ENCODE measurements around the gene NID2.

The NID2 gene

DNA sequence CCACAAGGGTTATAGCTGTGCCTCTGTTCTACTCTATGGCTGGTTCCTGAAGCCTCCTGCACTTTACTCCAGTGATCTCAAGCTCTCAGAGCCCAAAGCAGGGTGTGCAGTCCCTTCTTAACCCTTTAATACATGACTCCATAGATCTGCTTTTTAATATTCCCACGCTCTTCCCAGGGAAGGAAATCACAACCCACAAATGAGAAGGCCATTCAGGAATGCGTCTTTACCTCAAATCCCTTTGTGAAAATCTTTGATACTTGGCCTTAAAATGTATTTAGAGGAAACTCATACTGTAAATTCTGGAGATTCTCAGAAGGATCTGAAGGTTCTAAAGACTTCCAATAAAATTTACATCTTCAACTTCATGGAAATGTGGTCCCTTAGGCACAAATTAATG lies 17.0 kb downstream of the NID2 start:
- DNase-seq: no peak

GRCh38 chr14:52051251-52051650 lies 17.6 kb downstream of the NID2 start:
- no peak for DNase-seq

DNA sequence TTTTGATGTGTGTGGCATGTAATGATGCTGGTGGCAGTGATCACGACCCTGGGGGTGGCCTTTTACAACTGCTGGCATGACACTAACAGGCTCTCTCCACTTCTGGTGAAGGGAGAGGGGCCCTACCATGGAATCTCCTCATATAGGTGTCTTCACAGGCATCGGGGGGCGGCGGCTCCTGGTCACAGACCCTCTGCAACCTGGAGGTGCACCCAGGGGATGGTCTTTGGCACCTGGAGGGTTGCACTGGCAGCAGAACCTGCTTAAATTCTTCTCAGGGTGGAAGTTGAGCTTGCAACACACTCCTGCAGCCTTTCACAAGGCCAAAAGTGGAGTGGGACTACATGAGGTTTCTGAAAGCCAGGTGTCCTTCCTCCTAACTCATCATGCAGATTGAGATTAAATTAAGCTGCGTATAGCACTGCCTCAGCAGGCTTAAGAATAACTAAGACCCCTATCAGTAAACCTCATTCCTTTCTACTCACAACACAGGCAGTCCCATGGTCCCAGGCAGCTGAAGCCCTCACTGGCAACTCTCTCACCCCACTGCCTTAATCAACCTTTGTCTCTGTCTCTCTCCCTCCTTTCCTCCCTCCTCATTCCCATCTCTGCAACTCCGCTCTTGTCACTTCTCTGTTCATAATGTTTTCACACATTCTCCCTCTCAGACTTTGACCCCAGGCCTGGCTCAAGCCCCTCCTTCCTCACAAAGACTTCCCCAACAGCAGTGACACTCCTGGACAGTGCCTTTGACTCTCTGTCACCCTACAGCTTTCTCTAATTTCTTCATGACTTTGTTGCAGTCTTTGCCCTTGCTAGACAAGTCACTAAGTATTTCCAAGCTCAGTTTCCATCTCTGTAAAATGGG lies 18.9 kb downstream of the NID2 start:
- DNase-seq: no peak

DNA sequence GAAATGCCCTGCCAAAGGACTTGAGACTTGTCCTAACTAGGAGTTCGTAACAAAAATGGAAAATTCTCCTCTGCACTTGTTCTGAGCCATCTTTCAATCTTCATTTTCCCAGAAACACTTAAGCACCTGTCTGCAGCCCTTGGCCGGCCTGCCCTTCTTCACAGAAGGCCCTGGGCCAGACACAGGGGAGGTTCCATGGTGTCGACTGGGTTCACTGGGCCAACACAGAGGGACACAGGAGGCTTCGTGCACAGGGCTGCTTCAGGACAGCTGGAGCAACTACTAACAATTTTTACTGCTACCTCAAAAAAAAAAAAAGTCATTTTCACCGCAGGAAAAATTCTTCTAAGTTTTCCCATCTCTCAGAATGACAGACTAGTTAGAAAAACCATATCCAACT lies 19.6 kb downstream of the NID2 start:
- DNase-seq: no peak

GRCh38 chr14:52048641-52049204 lies 20.1 kb downstream of the NID2 start:
- no peak for DNase-seq

- no peak for DNase-seq
Observed at GRCh38 chr14:52048116-52048515, 20.7 kb downstream of the NID2 start.

GRCh38 chr14:52046376-52046917 lies 22.4 kb downstream of the NID2 start:
- DNase-seq: no peak

DNA sequence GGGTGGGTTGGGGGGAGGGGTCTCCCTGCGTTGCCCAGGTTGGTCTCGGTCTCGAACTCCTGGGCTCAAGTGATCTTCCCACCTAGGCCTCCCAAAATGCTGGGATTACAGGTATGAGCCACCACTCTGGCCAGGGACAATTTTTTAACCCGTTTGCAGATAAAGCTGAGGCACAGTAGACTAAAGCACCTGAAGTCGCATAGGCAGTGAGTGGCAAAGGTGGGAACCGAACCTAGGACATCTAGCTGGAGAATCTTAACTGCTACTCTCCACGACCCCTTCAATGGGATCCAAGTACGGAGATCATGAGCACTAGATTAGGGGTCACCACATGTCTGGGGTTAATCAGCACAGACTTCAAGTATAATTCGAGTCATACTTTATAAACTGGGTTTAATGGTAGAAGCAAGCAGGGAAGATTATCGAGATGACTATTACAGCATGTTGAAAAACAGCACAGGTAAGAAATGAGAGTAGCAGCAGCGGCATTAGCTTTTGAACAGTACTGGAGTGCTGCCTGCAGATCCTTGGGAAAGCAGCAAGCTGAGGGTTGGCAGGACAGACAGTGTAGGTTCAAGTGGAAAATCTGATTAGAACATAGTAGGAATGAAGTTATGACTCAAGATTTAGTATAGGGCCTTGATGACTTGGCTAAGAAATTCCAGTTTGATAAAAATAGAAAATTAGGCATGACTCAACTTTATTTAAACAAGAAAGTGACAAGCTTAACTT lies 23.9 kb downstream of the NID2 start:
- DNase-seq: peak in 1 of 2 experiments; percentile 8

DNA sequence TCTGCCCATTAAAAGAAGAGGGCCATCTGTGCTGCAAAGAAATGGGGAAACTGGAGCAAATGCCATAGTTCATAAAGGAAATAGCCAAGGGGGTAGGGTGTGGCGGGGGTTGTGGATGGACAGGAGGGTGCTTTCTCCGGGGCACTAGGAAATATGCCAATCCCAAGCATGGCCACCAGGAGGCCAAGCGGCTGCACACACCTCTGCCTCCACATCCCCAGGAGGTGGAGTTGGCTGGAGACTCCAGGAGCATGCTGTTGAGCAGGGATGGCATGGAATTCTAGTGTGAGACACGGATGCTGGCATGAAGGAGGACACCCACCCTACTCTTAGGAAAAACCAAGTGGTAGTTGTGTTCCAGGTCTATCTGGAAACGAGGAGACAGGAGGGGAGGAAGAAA lies 25.2 kb downstream of the NID2 start:
- no peak for DNase-seq

DNA sequence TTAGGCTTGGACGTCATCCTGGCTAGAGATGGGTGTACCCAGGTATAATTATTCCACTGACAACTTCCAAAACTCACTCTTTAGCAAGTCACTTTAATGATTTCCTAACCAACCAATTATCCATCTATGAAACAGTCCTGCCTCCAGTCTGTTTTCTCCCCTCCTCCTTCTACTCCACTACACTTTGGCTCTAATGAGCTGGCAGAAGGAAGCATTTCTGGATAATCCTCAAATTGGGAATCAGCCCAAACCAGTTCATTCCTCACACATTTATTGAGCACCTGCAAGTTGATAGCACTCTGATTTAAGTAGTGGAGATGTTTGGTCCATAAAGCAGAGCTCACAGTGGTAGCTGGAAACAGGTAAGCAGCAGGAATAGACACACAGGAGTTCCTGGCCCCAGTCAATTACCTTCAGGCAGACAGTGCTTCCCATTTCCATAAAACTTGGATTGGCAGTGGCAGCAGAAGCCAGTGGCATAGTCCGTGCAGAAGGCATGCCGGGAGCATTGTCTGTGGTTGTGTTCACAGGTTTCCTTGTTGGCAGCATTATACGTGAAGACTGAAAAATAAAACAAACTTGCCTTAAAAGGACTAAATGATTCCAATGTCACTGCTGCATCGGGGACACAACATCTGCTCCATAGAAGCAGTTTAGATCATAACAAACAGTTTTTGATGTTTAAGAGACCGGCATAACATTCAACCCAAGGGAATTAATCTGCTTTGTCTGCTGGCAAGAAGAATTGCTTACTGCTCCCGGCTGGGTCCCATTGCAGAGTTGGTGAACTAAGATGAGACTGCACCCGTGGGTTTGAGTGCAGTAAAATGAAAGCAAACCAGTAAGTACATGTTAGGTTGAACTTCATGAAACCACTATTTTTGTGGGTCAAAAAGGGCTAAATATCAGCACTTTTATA lies 26.2 kb downstream of the NID2 start:
- peak in 1 of 2 experiments; percentile 24 for DNase-seq

GRCh38 chr14:52040598-52040997 lies 28.3 kb downstream of the NID2 start:
- DNase-seq: no peak

DNA sequence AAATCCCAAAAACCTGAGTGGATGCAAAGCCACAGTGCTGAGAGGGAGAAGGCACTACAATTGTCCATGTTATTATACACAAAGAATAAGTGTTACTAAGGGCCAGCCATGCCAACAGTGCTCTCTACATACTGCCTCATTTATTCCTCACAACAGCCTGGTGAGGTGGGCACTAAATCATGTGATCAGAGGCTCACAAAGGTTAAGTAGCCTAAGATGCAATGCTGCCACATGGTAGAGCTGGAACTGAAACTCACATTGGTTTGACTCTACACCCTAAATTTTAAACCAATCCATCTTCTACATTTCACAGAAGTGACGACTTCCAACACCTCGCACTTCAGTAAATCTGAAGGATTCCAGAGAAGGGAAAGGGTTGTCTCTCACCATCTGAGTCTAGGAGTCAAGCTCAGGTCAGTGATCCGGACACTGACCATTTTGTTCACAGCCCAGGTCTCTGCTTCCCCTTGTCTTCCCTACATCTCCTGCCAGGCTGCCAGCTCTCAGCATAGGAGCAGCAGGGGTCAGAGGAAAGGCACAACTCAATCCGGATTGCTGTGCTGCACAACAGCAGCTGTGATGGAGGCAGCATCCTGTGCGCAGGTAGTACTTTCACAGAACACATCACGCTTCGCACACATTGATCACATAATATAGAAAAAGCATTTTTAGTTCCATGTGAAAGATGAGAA lies 29.6 kb downstream of the NID2 start:
- DNase-seq: no peak

DNA sequence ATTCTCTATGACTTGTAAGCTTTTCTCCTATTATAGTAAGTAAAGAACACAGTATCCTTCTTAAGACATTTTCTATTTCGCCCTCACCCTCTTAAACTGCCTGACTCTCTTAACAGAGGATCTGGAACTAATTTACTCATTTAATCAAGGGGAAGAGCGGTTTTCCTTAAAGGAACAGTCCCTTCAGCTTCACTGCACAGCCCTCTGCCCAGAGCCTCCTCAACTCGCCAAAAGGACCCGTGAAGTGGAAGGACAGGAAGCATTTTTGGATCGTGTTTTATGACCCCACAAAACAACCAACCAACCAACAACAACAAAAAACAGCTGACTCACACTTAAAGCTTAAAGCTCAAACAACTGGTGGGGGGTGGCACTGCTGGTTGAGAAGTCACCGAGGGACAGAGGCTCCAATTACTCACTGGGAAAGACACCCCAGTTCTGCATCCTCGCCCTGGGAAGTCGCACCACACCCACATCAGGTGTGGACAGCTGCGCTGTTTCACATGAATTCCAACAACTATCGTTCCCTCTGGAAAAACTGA lies 35.7 kb downstream of the NID2 start:
- DNase-seq: no peak

- no peak for DNase-seq
Observed at GRCh38 chr14:52032204-52032801, 36.6 kb downstream of the NID2 start.

DNA sequence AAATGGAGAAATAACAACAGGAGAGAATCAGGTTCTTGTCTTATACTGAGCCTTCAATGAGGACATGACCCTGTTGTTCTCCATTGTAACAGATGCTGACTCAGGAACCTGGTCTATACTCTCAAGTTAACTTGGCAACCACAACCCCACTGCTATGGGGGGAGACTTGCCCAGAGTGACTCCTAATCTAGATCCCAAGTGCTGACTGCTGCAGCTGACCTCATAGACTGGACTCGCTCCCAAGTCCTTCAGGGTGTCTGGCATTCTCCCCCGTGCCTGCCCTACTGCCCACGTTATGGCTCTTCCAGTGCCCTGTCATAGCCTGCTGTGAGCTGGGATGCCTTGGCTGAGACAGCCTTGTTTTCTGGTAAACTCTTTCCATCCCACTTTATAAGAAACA lies 37.1 kb downstream of the NID2 start:
- DNase-seq: peak in 1 of 2 experiments; percentile 13

DNA sequence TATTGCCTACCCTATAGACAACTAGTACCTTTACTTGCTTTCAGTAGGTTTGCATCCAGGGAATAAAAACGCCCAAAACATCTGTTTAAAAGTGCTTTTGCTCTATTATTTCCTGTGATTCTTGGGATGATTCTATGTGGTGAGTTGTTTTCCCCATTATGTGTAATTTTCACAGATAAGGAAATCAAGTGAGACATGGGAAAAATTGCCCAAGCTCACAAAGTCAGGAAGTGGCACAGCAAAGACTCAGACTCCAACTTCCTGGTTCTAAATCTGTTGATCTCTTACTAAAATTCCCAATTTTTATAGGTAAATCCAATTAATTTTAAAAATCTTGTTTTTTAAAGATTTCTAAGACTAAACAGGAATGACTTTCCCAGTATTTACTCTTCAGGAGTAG lies 39.0 kb downstream of the NID2 start:
- DNase-seq: no peak

DNA sequence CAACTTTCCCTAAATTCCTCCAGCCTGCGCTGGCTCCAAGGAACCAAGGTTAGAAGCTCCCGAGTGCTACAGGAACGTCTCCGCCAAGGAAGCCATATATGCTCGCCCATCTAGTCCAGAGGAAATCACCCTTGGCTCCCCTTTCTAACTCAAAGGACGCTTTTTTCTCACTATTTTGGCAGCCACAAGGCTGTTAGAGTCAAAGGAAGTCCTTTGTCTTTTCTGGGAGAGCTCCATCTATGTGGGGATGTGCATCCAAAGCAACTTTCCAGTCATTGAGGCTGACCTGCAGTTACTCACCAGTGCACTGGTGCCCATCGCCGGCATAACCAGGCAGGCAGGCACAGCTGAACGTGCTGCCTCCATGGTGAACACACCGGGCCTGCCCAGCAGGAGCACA lies 42.0 kb downstream of the NID2 start:
- DNase-seq: no peak

DNA sequence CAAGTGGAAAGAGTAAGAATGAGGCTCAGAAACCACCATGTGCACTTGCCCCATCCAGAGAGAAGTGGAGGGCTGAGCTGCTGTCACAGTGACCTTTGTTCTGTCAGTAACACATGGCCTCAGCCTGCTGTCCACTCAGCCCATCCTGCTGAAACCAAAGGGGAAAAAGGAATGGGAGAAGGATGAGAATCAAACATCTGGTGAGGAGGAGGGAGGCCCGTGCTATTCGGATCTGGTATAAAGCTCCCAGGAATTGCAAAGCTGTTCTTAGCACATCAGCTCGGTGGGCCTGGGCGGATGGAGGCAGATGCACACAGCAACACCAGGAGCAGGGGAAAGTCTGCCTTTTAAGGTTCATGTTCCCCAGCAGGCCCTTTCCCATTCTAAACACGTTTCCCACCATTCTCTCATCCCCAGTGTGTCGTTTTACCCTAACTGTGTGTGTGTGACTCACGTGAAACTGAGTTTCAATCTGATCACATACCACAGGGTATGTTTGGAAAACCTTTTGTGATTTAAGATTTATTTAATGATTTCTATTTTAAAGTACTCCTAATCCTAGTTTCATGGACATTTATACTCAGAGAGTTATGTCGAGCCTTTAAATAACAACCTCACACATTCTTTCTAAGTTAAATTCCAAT lies 42.7 kb downstream of the NID2 start:
- no peak for DNase-seq

- DNase-seq: no peak
Observed at GRCh38 chr14:52025310-52025709, 43.5 kb downstream of the NID2 start.

DNA sequence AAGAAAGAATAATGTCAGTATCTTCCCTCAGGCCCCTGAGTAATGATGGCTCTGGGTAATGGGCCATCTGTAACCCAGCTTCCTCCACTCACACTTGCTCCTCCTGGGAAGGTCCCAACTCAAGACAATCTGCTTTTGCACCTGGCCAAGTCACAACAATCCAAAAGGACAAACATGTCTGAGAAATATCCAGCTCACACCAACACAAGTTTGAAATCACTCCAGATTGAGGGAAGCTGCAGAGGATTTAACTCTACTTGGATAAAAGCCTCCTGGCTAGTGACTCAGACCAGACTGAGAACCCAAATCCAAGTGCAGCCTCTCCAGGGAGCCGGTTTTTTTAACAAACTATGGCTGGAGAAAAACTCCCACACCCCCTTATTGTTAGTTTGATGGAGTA lies 45.3 kb downstream of the NID2 start:
- DNase-seq: no peak

Measured in cerebellar nuclear complex (tissue), 1 donor.